GM21526 (cell line): ENCODE data around the gene HES2.
"Not testable (repeated sequence)": the region's sequence is repeated elsewhere in the genome, so short reads cannot be mapped to it uniquely, and the experiment has no call there.

Experiments
- ATAC-seq: cut with Tn5 transposase; IDR thresholded peaks from one replicate; pipeline ENCODE4 v1.9.1; 2021; ENCODE audit warnings: moderate library complexity; ENCODE audit not compliant: unreplicated experiment, low FRiP score

HES2 gene, protein sequence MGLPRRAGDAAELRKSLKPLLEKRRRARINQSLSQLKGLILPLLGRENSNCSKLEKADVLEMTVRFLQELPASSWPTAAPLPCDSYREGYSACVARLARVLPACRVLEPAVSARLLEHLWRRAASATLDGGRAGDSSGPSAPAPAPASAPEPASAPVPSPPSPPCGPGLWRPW

DNA sequence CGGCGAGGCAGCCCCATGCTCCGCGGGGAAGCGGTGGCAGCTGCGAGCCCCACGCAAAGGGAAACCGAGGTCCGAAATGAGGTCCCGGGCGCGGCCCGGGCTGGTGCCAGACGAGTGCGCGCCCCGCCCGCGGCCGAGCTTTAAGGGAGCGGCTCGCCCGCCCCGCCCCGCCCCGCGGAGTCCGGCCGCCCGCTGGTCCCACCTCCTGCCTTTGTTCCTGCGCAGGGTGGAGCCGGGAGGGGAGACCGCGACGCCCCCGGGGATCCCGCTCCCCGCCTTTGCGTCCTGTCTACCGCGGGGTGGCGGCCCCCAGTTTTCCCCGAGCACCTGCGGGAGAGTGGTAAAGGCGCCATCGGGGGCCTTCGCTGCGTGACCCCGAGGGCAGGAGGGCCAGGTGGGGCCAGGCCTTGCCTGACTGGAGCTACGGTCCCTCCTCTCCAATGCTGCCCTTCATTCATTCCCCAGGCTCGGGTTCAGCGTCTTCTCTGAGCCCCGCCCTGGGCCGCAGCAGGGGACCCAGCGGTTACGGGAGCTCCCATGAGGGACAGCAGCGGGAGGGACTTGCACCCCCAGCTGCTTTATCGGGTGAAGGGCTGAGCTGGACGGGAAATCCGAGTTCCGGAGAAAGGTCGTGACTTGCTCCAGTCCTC lies at the start of gene HES2:
Gene HES2, minus strand, starts transcription at position 116 of the 650 bp plus-strand sequence. Its CDS starts 99 bp downstream, at position 17.
- ATAC-seq: no peak

DNA sequence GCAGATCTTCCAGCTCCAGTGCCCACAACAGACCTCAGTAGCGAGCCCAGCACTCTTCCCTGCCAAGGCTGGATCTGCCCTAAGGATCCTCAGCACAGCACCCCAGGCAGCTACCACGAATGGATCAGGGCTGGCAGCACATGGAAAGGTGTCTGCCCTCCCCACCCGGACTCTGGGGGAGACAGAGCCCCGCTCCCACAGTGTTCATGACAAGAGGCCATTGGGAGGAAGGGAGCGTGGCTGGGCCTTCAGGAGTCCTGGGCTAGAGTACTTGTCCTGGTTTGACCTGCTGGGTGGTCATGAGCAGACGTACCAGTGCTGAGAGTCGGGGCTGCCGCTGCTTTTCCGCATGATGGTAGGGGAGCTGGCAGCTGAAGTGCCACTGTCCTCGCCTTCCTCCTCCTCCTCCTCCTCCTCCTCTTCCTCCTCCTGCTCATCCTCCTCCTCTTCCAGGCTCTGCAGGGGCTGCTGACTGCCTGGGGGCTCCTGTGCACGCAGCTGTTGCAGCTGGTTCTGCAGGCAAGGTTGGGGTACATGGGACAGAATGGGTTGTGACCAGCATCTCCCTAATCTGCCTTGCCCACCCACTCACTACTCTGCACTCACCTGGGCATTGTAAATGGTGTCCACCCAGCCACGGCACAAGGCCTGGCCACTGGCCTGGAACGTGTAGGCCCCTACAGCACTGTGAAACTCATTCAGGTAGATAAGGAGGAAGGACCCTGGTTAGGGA lies 49.2 kb upstream of the HES2 start:
- no peak for ATAC-seq

DNA sequence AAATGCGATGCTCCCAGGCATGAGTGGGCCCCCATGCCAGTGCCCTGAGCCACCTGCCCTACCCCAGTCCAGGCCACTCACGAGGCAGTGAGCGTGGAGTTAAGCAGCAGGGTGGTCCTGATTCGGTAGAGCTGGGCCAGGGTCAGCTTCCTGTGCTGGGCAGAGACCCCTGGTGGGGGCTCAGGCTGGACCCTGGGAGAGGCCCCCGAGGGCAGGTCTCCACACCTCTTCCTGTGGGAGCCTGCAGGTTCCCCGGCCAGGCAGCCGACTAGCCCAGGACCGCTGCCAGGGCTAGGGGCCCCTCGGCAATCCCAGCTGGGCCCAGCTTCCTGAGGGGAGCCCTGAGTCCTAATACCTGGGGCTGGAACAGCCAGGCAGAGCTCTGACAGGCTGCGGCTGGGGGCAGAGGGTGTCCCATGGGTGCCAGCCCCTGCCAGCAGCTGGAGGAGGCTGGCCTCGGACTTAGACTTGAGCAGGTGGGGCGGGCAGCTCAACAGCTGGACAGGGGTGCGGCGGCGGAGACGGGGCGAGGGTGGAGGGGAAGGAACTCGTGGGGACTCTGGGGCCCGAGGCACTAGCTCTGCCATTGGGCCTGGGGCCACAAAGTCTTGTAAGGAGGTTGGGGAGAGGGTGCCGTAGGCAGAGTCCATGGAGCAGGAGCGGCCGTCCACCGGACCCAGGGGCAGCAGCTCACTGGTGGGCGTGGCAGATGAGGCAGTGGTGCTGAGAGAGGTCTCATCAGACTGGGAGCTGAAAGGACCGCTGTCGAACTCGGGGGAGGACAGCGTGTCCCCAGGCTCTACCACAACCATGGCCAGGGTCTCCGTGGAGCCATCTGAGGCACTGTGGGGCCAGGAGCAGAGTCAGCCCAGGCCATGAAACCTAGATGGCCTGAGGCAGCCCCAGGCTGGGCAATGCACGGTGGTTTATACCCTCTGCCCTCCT lies 48.3 kb upstream of the HES2 start:
- ATAC-seq: no peak

DNA sequence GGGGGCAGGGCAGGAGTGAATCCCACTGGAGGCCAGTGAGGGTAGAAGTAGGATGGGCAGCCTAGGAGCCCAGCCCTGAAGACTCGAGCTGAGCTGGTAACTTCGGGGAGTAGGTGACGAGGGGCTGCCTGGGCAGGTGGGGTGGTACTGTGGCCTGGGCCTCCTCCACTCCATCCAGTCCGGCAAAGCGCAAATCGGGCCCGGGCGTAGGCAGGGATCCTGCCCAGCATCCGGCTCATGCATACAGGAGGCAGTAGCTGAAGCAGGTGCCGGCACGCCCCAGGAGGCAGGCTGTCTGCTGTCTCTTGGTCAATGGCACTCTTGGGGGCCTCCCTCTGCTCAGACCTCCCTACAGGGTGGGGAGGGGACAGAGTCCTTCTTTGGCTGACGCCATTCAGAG lies 47.5 kb upstream of the HES2 start:
- ATAC-seq: no peak

DNA sequence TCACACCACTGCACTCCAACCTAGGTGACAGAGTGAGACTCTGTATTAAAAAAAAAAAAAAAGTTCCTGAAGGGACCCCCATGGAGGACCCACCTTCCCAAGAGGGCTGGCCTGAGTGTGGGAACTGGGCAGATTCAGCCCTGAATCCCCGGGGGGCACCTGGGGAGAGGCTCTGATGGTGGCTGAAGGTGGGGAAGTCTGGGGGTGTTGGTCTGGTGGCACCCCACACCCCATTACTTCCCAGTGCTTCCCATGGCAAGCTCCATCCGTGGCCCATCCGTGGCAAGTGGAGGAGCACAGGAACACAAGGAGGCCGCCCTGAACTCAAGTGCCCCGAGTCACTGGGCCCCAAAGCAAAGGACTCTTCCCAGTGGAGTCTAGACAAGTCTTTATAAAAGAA lies 47.0 kb upstream of the HES2 start:
- no peak for ATAC-seq

DNA sequence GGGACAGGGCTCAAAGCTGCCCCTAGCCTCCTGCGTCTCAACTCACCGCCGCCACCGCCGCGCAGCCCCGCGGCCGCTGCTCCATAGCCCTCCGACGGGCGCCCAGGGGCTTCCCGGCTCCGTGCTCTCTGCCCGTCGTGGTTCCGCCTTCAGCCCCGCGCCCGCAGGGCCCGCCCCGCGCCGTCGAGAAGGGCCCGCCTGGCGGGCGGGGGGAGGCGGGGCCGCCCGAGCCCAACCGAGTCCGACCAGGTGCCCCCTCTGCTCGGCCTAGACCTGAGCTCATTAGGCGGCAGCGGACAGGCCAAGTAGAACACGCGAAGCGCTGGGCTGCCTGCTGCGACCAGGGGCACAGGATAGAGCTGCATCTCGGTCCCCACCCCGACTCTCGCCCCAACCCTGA lies 46.3 kb upstream of the HES2 start, which contains the start of gene TNFRSF25:
Gene TNFRSF25, minus strand, starts transcription at position 151 of the 400 bp plus-strand sequence. Its CDS starts 66 bp downstream, at position 85.
- no peak for ATAC-seq

DNA sequence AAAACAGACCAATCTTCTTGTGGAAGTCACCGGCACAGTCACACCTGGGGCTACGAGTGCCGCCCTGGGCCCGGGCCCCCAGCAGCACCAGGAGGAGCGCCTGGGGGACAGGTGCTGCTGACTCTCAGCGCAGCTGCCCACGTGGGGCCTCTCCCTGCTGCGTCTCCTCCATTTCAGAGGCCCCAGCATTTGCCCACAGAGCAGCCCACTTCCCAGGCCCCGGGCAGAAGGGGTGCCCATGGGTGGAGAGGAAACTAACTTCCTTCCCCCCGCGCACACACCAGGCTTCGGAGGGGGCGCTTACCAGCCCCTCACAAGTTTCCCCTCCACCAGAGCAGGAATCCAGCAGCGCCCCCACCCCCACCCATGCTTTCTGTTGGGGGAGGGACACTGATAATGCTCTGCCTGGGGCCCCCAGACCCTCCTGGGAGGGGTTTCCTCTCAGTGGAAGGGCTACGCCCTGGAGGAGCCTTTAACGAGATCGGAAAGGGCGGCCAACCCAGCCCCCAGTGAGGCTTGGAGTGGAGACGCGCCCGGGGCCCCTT lies 45.8 kb upstream of the HES2 start:
- no peak for ATAC-seq

DNA sequence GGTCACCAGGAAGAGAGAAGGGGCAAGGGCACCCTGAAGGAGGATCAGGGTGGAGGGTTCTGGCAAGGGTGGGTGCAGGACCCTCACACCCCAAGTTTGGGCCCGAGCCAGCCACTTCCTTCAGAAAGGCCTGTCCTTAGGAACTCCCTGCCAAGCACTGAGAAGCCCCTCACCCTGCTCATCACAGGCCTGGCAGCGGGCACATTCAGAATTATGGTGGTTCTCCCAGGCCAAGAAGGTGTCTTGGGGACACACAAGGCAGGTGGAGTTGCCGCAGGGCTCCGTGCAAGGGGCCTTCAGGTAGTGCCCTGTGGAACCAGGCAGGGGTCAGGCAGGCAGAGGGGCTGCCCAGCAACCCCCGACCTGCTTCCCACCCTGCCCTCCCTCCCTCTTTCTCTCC lies 45.2 kb upstream of the HES2 start:
- no peak for ATAC-seq

DNA sequence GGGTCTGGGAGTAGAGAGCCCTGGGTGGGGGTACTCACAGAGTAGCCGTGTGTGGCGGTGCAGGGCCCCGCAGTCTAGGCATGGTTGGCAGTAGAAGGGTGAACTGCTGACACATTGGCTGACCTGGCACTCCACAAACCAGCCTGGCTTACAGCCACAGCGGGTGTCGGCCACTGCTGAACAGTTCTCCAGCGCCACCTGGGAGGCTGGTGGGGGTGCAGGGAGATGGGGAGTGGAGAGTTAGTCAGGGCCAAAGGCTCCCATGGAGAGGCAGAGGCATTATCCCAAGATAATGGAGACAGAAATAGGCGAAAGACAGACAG lies 44.8 kb upstream of the HES2 start:
- no peak for ATAC-seq

DNA sequence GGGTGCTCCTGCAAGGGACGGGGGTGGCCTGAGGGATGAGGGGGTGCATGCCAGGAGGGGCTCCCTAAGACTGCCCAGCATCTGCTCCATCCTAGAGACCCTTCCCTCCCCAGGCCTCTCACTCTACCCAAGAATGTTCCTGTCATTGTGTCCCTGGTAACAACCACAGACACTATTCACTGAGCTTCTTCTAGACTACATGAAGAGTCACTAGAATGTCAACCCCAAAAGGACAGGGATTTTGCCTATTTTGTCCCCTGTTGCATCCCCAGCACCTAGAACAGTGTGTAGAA lies 43.3 kb upstream of the HES2 start:
- no peak for ATAC-seq

DNA sequence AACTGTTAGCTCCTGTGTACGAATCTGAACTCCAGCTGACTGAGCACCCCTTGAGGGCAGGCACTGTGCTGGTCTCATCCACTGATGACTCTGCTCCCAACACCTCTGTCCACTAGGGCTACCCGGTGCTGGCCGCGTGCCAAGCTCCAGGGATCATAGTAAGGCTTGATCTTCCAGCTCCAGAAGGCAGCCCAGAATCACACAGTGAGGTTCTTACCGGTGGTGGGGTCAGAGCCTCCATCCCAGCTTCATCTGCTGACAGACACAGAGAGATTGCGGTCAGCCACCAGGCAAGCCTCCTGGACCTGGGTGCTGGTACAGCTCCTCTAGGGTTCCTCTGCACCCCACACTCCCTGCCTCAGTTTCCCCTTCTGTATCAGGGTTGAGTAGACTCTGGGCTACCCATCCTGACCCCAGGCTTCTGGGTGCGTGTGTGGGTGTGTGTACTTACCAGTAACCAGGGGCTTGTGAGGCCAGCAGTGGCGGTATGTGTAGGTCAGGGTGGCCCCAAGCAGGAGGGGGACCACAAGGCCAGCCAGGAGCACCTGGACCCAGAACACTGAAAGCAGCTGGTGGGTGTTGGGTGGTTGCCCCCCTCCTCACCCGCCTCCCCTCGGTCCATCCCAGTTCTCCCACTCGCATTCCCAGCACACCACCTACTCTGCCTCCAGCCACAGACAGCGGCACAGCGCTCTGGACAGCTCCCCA lies 42.8 kb upstream of the HES2 start:
- ATAC-seq: no peak

DNA sequence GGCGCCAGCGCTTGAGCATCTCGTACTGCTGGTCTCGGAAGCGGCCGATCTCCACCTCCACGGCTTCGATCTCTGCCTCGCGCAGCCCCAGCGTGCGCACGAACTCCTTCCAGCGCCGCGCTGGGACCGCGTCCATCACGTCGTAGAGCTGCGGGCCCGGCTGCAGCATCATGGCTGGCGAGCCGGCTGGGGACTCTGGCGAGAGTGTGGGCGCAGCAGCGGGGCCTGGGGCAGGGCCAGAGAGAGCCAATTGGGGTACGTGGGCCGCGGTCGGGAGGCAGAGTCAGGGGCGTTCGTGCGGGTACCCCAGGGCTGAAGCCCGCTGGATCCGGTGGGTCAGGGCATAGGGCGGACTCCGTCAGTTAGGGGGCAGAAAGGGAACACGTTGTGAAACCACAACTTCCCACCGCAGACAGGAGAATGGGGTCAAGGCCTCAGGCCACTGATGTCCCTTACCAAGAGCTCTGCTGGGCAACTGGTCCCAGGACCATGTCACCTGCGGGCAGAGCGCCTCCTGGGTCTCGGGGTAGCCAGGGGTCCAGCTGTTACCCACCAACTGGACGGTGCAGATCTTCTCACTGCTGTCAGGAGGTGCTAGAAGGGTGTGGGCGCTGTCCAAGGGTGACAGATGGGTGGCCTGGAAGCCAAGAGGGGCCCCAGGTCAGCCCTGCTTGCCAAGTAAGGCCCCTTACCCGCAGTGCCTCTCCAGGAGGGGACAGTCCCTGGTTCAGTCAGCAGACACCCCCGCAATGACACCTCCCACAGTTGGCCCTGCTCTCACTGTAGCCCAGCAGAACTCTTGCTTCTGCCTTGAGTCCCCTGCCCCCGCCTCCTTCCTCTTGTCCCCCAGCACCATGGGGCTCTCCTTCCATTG lies 42.1 kb upstream of the HES2 start:
- no peak for ATAC-seq

DNA sequence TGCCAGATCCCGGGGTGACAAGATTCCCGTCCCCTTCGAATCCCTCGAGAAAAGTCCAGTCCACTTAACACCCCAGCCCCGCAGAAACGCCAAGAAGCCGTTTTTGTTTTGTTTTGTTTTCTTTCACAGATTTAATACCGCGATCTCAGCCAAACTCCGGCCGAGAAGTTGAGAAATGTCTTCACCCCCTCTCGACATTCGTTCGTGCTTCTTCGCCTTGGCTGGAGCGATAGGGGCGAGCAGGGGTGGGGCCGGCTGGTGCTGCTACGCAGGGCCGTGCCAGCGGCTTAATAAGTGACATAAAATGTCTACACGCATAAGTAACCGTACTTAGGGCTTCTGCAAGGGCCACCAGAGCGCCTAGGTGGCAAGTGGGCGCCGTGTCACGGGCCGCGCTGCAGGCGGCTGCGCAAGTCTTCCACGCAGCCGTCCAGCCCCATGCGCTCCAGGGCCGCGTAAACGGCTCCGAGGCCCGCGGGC lies 41.4 kb upstream of the HES2 start:
- no peak for ATAC-seq

DNA sequence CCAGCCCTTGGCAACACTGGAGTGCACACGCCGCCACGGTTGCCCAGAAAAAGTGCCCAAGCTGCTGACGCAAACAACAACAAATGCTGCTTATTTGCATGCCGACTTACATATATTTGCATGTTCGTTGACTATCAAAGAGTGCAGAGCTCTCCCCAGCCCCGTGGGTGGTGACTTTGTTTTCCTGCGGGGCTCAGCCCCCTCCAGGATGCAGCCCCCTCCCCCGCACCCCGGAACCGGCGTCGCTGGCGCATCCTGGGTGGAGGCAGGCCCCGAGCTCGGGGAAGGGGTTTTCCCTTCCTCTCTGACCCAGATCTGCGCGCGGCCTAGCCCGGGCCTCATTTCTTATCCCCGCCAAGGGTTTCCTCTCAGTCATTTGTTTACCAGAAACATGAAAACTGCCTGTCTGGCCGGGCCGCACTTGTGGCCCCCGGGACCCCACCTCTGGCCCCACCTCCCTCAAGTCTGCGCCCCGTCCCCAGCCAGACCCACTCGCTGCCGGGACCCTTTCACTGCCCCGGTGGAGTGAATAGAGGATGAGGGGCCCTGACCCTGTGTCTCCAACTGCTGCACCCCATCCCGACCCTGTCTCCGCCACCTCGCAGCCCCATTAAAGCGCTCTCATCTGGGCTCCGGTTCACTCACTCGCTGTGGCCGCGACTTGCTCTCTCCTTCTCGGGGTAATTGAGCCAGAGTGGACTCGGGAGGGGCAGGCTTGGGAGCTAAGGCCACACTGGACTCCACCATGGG lies 40.8 kb upstream of the HES2 start:
- ATAC-seq: no peak

DNA sequence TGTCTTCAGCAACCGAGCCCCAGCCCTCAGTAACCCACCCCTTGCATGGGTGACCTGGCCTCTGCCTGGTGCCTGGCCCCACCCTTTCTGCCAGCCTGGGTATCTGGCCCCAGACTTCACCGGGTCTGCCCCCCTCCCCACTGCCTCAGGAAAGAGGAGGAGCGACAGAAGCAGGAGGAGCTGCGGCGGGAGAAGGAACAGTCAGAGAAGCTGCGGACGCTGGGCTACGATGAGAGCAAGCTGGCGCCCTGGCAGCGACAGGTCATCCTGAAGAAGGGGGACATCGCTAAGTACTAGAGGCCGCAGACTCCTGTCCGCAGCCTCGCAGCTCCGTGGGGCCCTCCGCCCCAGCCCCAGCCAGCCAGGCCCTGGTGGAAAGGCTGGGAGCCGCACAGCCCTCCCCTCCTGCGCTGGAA lies 40.1 kb upstream of the HES2 start:
- no peak for ATAC-seq

DNA sequence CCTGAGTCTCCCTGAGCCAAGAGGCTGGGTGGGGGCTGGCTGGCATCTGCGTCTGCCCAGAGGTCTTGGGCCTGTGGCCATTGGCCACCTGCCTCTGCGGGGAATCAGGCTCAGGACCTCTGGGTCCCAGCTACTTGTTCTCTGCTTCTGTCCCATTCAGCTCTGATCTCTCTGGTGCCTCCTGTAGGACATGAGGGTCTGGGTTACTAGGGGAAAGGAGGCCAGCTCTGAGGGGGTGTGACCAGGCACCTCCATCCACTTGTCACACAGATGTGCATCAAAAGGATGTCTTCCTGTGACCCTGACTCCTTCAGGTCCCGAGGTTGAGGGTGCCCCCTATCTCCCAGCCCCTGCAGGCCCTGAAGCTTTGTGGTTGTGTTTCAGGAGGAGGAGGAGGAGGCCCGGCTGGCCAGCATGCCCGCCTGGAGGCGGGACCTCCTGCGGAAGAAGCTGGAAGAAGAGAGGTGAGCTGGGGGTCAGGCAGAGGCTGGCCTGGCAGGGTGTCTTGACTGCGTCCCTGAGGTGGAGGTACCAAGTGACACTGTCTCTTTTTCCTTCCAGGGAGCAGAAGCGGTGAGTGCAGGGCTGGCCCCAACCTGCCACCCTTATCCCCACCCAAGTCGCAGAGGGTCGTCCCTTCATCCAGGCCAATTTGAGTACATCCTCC lies 37.2 kb upstream of the HES2 start:
- ATAC-seq: no peak

DNA sequence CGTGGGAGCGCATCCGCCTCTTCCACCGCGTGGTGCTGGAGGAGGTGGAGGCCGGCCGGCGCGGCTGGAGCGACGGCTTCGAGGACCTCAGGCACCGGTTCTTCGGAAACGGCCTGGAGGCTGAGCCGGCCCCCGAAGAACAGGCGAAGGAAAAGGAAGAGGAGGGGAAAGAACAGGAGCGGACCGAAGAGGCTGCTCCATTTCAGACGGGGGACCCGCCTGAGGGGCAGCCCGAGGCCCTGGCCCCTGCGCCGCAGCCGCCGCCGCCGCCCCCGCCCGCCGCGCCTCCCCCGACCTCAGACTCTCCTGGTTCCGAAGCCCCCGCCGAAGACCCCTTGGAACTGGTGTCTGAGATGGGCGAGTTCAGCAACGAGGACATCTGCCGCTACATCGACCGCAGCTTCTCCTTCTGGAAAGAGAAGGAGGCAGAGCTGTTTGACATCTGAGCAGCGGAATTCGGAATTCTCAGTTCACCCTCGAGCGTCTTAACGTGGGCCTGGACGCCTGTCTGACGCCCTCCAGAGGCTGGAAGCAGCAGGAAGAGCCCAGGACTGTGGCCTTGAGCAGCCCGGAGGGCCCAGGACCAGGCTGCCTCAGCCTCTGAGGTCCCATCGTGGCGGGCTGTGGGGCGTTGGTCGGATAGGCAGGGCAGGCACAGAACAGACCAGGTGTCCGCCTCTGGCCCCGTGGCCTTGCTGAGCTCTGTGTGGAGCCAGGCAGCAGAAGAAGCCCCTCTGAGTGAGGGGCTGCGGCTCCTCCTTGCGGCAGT lies 36.2 kb upstream of the HES2 start:
- ATAC-seq: not testable (repeated sequence)
